ENCODE results near the gene PCDH11X. TPM values are rescaled to one million over a fixed set of nuclear protein-coding genes. Genes with fewer than 3 reads are reported as not detected.
A peak's percentile ranks its signal among the peaks of the same experiment; 100 is the strongest.
"Not testable (repeated sequence)": the region's sequence is repeated elsewhere in the genome, so short reads cannot be mapped to it uniquely, and the experiment has no call there.

Gene PCDH11X
- total RNA-seq, 1 experiment from 2014 or later: 31.0 TPM

DNA sequence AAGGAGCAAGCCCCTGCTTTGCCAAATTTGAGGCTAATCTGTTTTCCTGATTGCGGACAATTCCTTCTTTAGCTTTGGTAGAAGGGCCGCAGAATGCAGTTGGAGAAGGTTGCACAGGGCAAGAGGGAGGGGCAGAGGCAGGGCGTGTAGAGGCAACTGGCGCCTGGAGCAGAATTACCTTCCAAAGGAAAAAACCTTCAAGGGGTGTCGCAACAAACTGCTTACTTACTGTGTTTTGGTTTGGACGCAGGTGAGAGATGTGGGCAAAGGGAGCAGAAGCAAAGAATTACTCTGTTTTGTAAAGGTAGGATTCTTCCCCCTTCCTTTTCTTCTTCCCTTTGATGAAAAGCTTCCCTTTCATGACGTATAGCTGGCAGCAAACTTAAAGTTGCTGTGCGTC, 3.6 kb downstream of the PCDH11X start:
- H3K36me3 Mint-ChIP-seq (ENCODE audit: insufficient read depth in 1 of 3, low read depth in 3 of 3); H3K14ac ChIP-seq (ENCODE audit: insufficient read depth, low read length); H2BK15ac ChIP-seq (ENCODE audit: low read depth, low read length); H3K27me3 ChIP-seq (ENCODE audit: insufficient read depth, low read length); H2BK12ac ChIP-seq (ENCODE audit: insufficient read length, low read depth, low read length); H3K27ac Mint-ChIP-seq; H4K8ac ChIP-seq (replicated peaks; ENCODE audit: insufficient read length, low read depth, low read length); H3K79me1 ChIP-seq (ENCODE audit: insufficient read depth, low read depth, low read length, poor library complexity, severe bottlenecking); H2BK5ac ChIP-seq (ENCODE audit: insufficient read length, low read length); H2BK120ac ChIP-seq (ENCODE audit: low read depth, low read length, poor library complexity, severe bottlenecking); DNase-seq; H4K91ac ChIP-seq (ENCODE audit: insufficient read length, low read depth, low read length); H3K9me3 Mint-ChIP-seq; H3T11ph ChIP-seq (ENCODE audit: low read length); H3K4me1 ChIP-seq (ENCODE audit: insufficient read depth, low read length); H3K18ac ChIP-seq (ENCODE audit: insufficient read length, low read depth, low read length); H2AFZ ChIP-seq (ENCODE audit: low read length); H3K56ac ChIP-seq (ENCODE audit: insufficient read length, low read depth, low read length); H3K27ac ChIP-seq (ENCODE audit: insufficient read length, low read depth, low read length); H3K79me2 ChIP-seq (ENCODE audit: insufficient read depth, low read length); H3K9me3 ChIP-seq (ENCODE audit: control insufficient read depth, low read depth, low read length); H3K23me2 ChIP-seq (ENCODE audit: insufficient read length, low read depth, low read length, poor library complexity, severe bottlenecking); H3K9ac ChIP-seq (ENCODE audit: extremely low read depth, insufficient read length, low read length); H3K23ac ChIP-seq (ENCODE audit: insufficient read length, low read depth, low read length); H2AK5ac ChIP-seq (ENCODE audit: insufficient read length, low read length); H3K4ac ChIP-seq (ENCODE audit: low read depth, low read length); H4K20me1 ChIP-seq (ENCODE audit: control insufficient read depth, insufficient read depth, insufficient read length); H2BK20ac ChIP-seq (ENCODE audit: low read depth, low read length, poor library complexity, severe bottlenecking); H4K5ac ChIP-seq (ENCODE audit: insufficient read length, low read depth, low read length): not testable (repeated sequence)
- Mint-ChIP-seq H3K4me1 (peaks cover 15% of the 10 kb centered on the region in 2 experiments), H3K4me3 (peak overlapping the region; percentile 69 to 90), H3K27me3 (ENCODE audit: low read depth) (peaks cover 39% of the 10 kb centered on the region)
- WGBS (ENCODE audit: extremely low coverage, insufficient read length, low lambda C conversion rate): no CpG with 5 or more reads among the region's 8 CpGs
- H3K4me2 ChIP-seq (ENCODE audit: insufficient read depth, insufficient read length, low read length): peak overlapping the region; percentile 60

DNA sequence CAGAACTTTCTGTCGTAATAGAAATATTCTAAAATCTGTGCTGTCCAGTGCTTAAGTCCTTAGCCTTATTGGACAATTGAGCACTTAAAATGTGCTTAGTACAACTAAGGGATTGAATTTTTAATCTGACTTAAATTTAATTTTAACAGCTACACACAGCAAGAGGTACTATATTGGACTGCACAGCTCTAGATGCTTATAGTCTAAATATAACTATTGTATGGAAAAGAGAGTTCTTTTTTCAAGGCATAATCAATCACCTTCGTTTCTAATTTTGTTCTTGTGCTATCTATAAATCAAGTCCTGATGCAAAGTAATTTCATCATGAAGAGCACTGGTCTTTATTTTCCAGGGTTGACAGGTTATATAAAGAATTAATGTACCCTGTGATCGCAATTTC, 38.4 kb downstream of the PCDH11X start:
- not testable (repeated sequence) for H4K91ac ChIP-seq (ENCODE audit: insufficient read length, low read depth, low read length); H3K4me1 Mint-ChIP-seq; H3K27ac Mint-ChIP-seq; H3K4me1 ChIP-seq (ENCODE audit: insufficient read depth, low read length); H3K27ac ChIP-seq (ENCODE audit: insufficient read length, low read depth, low read length); H3K23me2 ChIP-seq (ENCODE audit: insufficient read length, low read depth, low read length, poor library complexity, severe bottlenecking); H3K14ac ChIP-seq (ENCODE audit: insufficient read depth, low read length); H4K20me1 ChIP-seq (ENCODE audit: control insufficient read depth, insufficient read depth, insufficient read length); H2AK5ac ChIP-seq (ENCODE audit: insufficient read length, low read length); H2BK15ac ChIP-seq (ENCODE audit: low read depth, low read length); H3K9ac ChIP-seq (ENCODE audit: extremely low read depth, insufficient read length, low read length); H2BK120ac ChIP-seq (ENCODE audit: low read depth, low read length, poor library complexity, severe bottlenecking); H3K27me3 ChIP-seq (ENCODE audit: insufficient read depth, low read length); H3K4me3 Mint-ChIP-seq; H3K79me1 ChIP-seq (ENCODE audit: insufficient read depth, low read depth, low read length, poor library complexity, severe bottlenecking); H3K4ac ChIP-seq (ENCODE audit: low read depth, low read length); H3K9me3 Mint-ChIP-seq; H4K5ac ChIP-seq (ENCODE audit: insufficient read length, low read depth, low read length); H3K36me3 Mint-ChIP-seq (ENCODE audit: insufficient read depth in 1 of 3, low read depth in 3 of 3); H2BK5ac ChIP-seq (ENCODE audit: insufficient read length, low read length); H2BK20ac ChIP-seq (ENCODE audit: low read depth, low read length, poor library complexity, severe bottlenecking); H3K9me3 ChIP-seq (ENCODE audit: control insufficient read depth, low read depth, low read length); H2AFZ ChIP-seq (ENCODE audit: low read length); H3T11ph ChIP-seq (ENCODE audit: low read length); DNase-seq; H3K18ac ChIP-seq (ENCODE audit: insufficient read length, low read depth, low read length); H3K79me2 ChIP-seq (ENCODE audit: insufficient read depth, low read length); H4K8ac ChIP-seq (replicated peaks; ENCODE audit: insufficient read length, low read depth, low read length); H3K23ac ChIP-seq (ENCODE audit: insufficient read length, low read depth, low read length); H2BK12ac ChIP-seq (ENCODE audit: insufficient read length, low read depth, low read length); H3K27me3 Mint-ChIP-seq (ENCODE audit: low read depth); H3K4me2 ChIP-seq (ENCODE audit: insufficient read depth, insufficient read length, low read length); H3K56ac ChIP-seq (ENCODE audit: insufficient read length, low read depth, low read length)
- WGBS (ENCODE audit: extremely low coverage, insufficient read length, low lambda C conversion rate): no CpG with 5 or more reads among the region's 3 CpGs

Measured in H9 (cell line).